ENCODE data around the gene MBNL2.

GRCh38 chr13:97426695-97427094, 204.6 kb downstream of the MBNL2 start:
- no peak for TF ChIP-seq NFIC (IDR thresholded peaks at IDR 0.05)
- TF ChIP-seq TCF12 (IDR thresholded peaks at IDR 0.05; ENCODE audit: low read depth) = no peak
- TF ChIP-seq ZBTB7A (IDR thresholded peaks at IDR 0.05; ENCODE audit: low read depth) = no peak
- TF ChIP-seq EP300 (IDR thresholded peaks at IDR 0.05; ENCODE audit: borderline replicate concordance) = no peak
- no peak for TF ChIP-seq REST (IDR thresholded peaks at IDR 0.05; ENCODE audit: low read depth)
- TF ChIP-seq USF1 (IDR thresholded peaks at IDR 0.05) = no peak
- TF ChIP-seq RAD21 (IDR thresholded peaks at IDR 0.05; ENCODE audit: low read depth) = no peak
- TF ChIP-seq TAF1 (IDR thresholded peaks at IDR 0.05; ENCODE audit: low read depth) = no peak
- no peak for TF ChIP-seq TEAD4 (IDR thresholded peaks at IDR 0.05)
- TF ChIP-seq EGR1 (IDR thresholded peaks at IDR 0.05) = no peak
- no peak for TF ChIP-seq YY1 (IDR thresholded peaks at IDR 0.05; ENCODE audit: low read depth)
- TF ChIP-seq CREB1 (IDR thresholded peaks at IDR 0.05; ENCODE audit: low read depth) = no peak
